OCI-LY7 (cell line): ENCODE results near the gene COMMD10. TPM values are rescaled to one million over a fixed set of nuclear protein-coding genes. Genes with fewer than 3 reads are reported as not detected.

Experiments used
- BruUV-seq: library from RNA; stranded (reverse); fragments of 400-500 nt; replicated peaks from 2 replicates; lab custom pipeline; 2021; lab: Mats Ljungman, UMichigan
- CTCF ChIA-PET: fragments of 300-600 bp; sonication (Branson Sonifier 250); formaldehyde crosslinking; loops from one replicate; lab custom pipeline; 2022; ENCODE audit warnings: antibody characterized with exemption; ENCODE audit not compliant: unreplicated experiment; lab: Charles Lee
- POLR2A ChIA-PET: fragments of 300-600 bp; sonication (Branson Sonifier 250); formaldehyde crosslinking; loops from one replicate; lab custom pipeline; 2022; ENCODE audit warnings: antibody characterized with exemption; lab: Charles Lee
- DNase-seq: peaks from one replicate; pipeline ENCODE4 v3.0.0-alpha.2; 2015; ENCODE audit warnings: low spot score
- H2AFZ ChIP-seq: fragments of 200-600 bp; sonication (generic), shearing (Covaris generic); 2 replicates; pipeline ENCODE4 v1.6.1; 2014; ENCODE audit warnings: mild to moderate bottlenecking, antibody characterized with exemption, low read length, moderate library complexity
- H3K27ac ChIP-seq: fragments of 200-600 bp; sonication (generic); 2 replicates; pipeline ENCODE4 v1.5.1; 2014; ENCODE audit warnings: mixed run types, low read depth, mild to moderate bottlenecking, moderate library complexity, low read length, inconsistent platforms; ENCODE audit not compliant: poor library complexity, severe bottlenecking
- H3K36me3 ChIP-seq: fragments of 200-600 bp; sonication (generic); 2 replicates; pipeline ENCODE4 v1.6.1; 2014; ENCODE audit warnings: mild to moderate bottlenecking, antibody characterized with exemption, low read length, moderate library complexity, mixed read lengths; ENCODE audit not compliant: insufficient read depth
- H3K4me1 ChIP-seq: fragments of 200-600 bp; sonication (generic); 2 replicates; pipeline ENCODE4 v1.5.1; 2014; ENCODE audit warnings: mild to moderate bottlenecking, low read length; ENCODE audit not compliant: insufficient read depth, poor library complexity, severe bottlenecking
- H3K4me2 ChIP-seq: fragments of 200-600 bp; sonication (generic); 2 replicates; pipeline ENCODE4 v1.6.1; 2014; ENCODE audit warnings: mild to moderate bottlenecking, low read length
- H3K4me3 ChIP-seq: fragments of 200-600 bp; sonication (generic); 2 replicates; pipeline ENCODE4 v1.5.1; 2014; ENCODE audit warnings: mild to moderate bottlenecking, low read depth, low read length; ENCODE audit not compliant: poor library complexity, severe bottlenecking
- H3K79me2 ChIP-seq: fragments of 200-600 bp; sonication (generic); 2 replicates; pipeline ENCODE4 v1.6.1; 2016; ENCODE audit warnings: low read depth, mild to moderate bottlenecking, low read length, moderate library complexity, mixed read lengths; ENCODE audit not compliant: insufficient read depth
- H3K9me2 ChIP-seq: fragments of 200-600 bp; sonication (generic); 2 replicates; pipeline ENCODE4 v1.6.1; 2016; ENCODE audit warnings: mild to moderate bottlenecking, low read length, mixed read lengths; ENCODE audit not compliant: insufficient read depth
- H3K9me3 ChIP-seq: fragments of 200-600 bp; sonication (generic); 2 replicates; pipeline ENCODE4 v1.6.1; 2014; ENCODE audit warnings: mild to moderate bottlenecking, mixed run types, low read length, mixed read lengths
- H4K20me1 ChIP-seq: fragments of 200-600 bp; sonication (generic); 2 replicates; pipeline ENCODE4 v1.6.1; 2014; ENCODE audit warnings: mild to moderate bottlenecking, antibody characterized with exemption, low read length, moderate library complexity, mixed read lengths; ENCODE audit not compliant: insufficient read depth
- EZH2phosphoT487 ChIP-seq: fragments of 200-600 bp; sonication (generic); IDR thresholded peaks from 2 replicates; pipeline ENCODE4 v1.6.1; 2018; ENCODE audit warnings: low read depth, borderline replicate concordance, mild to moderate bottlenecking, mixed run types, antibody characterized with exemption, low read length, moderate library complexity, mixed read lengths
- intact Hi-C: fragments of 100-400 bp; cut with micrococcal nuclease; formaldehyde crosslinking; loops from one replicate; pipeline ENCODE4 v1.10.0; 2022; ENCODE audit not compliant: unreplicated experiment
- total RNA-seq, 2 experiments: library from RNA; depleted of rRNA in 1 of 2; stranded (reverse); fragments of >200 nt in 1 of 2; shearing (Covaris generic) in 1 of 2; gene quantifications; 2 replicates each; pipeline ENCODE4 v1.2.3, GENCODE V29; 2014 to 2022
- TF ChIP-seq, protein P1 (sequence below): fragments of 200-600 bp; sonication (generic); conservative IDR thresholded peaks from 2 replicates; pipeline ENCODE4 v1.5.1; 2014; ENCODE audit warnings: mild to moderate bottlenecking, antibody characterized with exemption, low read length, moderate library complexity, mixed read lengths

The COMMD10 gene
- total RNA-seq, 2 experiments from 2014 or later, result 15.0 to 15.7 TPM

DNA sequence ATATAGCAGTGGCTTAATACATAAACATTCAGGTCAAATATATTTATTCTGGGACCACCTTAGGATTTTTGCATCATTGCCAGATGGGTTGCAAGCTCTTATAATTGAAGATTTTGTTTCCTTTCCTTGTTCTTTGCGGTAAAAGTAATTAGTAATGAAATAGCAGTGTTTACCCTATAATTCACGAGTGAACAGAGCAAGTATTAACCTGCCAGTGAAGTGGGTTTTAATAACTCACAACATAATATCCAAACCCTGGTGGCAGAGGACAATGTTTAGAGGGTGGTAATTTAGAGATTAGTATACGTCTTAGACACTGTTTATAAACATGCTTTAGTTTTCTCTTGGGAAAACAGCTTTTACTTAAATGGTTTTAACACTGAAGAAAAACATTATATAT lies 40.8 kb upstream of the COMMD10 start:
- H2AFZ ChIP-seq, result no peak overlapping the region; the same call in 1 of the 2 replicates
- intact Hi-C loops, result no loop called here
- no peaks in the 10 kb centered on the region for H4K20me1 ChIP-seq
- no peak for TF ChIP-seq EZH2phosphoT487
- TF ChIP-seq, protein P1, sequence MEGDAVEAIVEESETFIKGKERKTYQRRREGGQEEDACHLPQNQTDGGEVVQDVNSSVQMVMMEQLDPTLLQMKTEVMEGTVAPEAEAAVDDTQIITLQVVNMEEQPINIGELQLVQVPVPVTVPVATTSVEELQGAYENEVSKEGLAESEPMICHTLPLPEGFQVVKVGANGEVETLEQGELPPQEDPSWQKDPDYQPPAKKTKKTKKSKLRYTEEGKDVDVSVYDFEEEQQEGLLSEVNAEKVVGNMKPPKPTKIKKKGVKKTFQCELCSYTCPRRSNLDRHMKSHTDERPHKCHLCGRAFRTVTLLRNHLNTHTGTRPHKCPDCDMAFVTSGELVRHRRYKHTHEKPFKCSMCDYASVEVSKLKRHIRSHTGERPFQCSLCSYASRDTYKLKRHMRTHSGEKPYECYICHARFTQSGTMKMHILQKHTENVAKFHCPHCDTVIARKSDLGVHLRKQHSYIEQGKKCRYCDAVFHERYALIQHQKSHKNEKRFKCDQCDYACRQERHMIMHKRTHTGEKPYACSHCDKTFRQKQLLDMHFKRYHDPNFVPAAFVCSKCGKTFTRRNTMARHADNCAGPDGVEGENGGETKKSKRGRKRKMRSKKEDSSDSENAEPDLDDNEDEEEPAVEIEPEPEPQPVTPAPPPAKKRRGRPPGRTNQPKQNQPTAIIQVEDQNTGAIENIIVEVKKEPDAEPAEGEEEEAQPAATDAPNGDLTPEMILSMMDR, result no peak
- ChIA-PET CTCF (no interaction called here), POLR2A (interaction anchor here (0.6 to 1.0 kb wide), 4 partner anchors 12 to 409 kb away, joined by 3 to 4 read pairs (median 3); partner anchors contain the start of gene ARL14EPL)
- no peak overlapping the region for H3K4me3 ChIP-seq
- no peaks in the 10 kb centered on the region for H3K79me2 ChIP-seq
- H3K27ac ChIP-seq, result no peak overlapping the region
- peaks cover 6% of the 10 kb centered on the region for H3K4me1 ChIP-seq
- H3K4me2 ChIP-seq, result no peak overlapping the region
- no peaks in the 10 kb centered on the region for H3K9me3 ChIP-seq
- BruUV-seq, result no TSS peak
- H3K9me2 ChIP-seq, result no peaks in the 10 kb centered on the region
- DNase-seq, result no peak
- no peaks in the 10 kb centered on the region for H3K36me3 ChIP-seq

DNA sequence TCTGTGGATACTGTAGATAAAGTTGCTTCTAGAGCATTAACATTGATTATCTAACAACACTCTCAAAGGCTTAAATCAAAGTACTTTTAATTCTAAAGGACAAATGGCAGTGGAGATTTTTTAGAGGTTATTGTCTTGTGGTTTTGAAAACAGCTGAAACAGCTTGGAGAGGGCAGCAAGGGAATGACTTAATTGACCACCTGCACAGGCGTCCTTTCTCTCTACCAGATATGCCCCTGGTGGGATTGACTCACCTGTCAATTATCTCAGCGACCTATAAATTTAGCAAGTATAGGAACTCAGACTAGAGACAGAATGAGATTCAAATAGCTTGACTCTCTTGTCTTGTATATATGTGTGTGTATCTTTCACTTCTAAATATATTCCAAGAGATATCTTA lies 39.0 kb upstream of the COMMD10 start:
- Histone ChIP-seq H3K79me2 (no peaks in the 10 kb centered on the region), H3K9me3 (no peaks in the 10 kb centered on the region), H3K9me2 (no peaks in the 10 kb centered on the region), H2AFZ (no peak overlapping the region), H3K4me2 (no peak overlapping the region), H3K4me3 (no peak overlapping the region), H3K36me3 (no peaks in the 10 kb centered on the region), H3K27ac (no peak overlapping the region), H4K20me1 (no peaks in the 10 kb centered on the region), H3K4me1 (no peaks in the 10 kb centered on the region)
- DNase-seq, result no peak
- ChIA-PET POLR2A (interaction anchor here (0.7 kb wide), 1 partner anchor 683 kb away, joined by 5 read pairs; no protein-coding TSS in a partner anchor), CTCF (no interaction called here)
- no TSS peak for BruUV-seq
- intact Hi-C loops, result no loop called here
- TF ChIP-seq EZH2phosphoT487, result no peak
- TF ChIP-seq, protein P1, result no peak

DNA sequence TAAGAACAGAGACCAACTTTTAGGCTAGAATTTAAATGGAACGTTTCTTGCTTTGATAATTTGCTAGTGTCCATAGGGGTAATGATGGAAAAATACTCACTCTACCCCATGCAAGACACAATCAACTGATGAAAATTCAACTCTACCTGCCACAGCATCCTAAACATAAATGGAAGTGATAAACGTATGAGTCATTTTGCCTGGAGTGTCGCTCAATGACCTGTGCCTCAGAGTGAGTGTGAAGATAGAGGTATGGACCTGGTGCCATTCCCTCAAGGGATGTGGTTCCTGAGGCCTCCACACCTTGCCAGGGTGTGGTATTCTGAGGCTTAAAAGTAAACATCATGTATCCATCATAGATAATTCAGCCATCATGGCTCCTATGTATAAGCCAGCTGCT lies 38.6 kb upstream of the COMMD10 start:
- Histone ChIP-seq H3K79me2 (no peaks in the 10 kb centered on the region), H3K27ac (no peak overlapping the region), H3K36me3 (no peaks in the 10 kb centered on the region), H2AFZ (no peak overlapping the region), H4K20me1 (no peaks in the 10 kb centered on the region), H3K9me2 (no peaks in the 10 kb centered on the region), H3K4me3 (no peak overlapping the region), H3K4me1 (no peaks in the 10 kb centered on the region), H3K4me2 (no peak overlapping the region), H3K9me3 (no peaks in the 10 kb centered on the region)
- intact Hi-C loops, result no loop called here
- no TSS peak for BruUV-seq
- POLR2A ChIA-PET, result interaction anchor here (0.7 kb wide), 1 partner anchor 683 kb away, joined by 5 read pairs; no protein-coding TSS in a partner anchor
- TF ChIP-seq EZH2phosphoT487, result no peak
- TF ChIP-seq, protein P1, result no peak
- DNase-seq, result no peak
- CTCF ChIA-PET, result no interaction called here
